ENCODE results near the gene HOXB2.

Gene HOXB2

GRCh38 chr17:48546137-48546923 is 1.4 kb upstream of the HOXB2 start:
- peak overlapping the region; percentile 62 for H3K4me2 ChIP-seq (ENCODE audit: low read length)
- H3K9ac ChIP-seq, result no peak overlapping the region
- TF ChIP-seq, protein P1, sequence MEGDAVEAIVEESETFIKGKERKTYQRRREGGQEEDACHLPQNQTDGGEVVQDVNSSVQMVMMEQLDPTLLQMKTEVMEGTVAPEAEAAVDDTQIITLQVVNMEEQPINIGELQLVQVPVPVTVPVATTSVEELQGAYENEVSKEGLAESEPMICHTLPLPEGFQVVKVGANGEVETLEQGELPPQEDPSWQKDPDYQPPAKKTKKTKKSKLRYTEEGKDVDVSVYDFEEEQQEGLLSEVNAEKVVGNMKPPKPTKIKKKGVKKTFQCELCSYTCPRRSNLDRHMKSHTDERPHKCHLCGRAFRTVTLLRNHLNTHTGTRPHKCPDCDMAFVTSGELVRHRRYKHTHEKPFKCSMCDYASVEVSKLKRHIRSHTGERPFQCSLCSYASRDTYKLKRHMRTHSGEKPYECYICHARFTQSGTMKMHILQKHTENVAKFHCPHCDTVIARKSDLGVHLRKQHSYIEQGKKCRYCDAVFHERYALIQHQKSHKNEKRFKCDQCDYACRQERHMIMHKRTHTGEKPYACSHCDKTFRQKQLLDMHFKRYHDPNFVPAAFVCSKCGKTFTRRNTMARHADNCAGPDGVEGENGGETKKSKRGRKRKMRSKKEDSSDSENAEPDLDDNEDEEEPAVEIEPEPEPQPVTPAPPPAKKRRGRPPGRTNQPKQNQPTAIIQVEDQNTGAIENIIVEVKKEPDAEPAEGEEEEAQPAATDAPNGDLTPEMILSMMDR (IDR thresholded peaks at IDR 0.05), result no peak
- no peaks in the 10 kb centered on the region for H3K27me3 ChIP-seq (ENCODE audit: control insufficient read depth, insufficient read depth, low read length)
- no peaks in the 10 kb centered on the region for H3K4me1 ChIP-seq
- no peaks in the 10 kb centered on the region for H3K9me3 ChIP-seq (ENCODE audit: control insufficient read depth, low read length)
- H2AFZ ChIP-seq, result no peak overlapping the region
- no peaks in the 10 kb centered on the region for H3K79me2 ChIP-seq
- no peak overlapping the region for H3K27ac ChIP-seq
- H3K4me3 ChIP-seq (ENCODE audit: low read depth, low read length), result peak overlapping the region; percentile 39
- no peaks in the 10 kb centered on the region for H3K36me3 ChIP-seq (ENCODE audit: control insufficient read depth, insufficient read depth, low read length)

DNA sequence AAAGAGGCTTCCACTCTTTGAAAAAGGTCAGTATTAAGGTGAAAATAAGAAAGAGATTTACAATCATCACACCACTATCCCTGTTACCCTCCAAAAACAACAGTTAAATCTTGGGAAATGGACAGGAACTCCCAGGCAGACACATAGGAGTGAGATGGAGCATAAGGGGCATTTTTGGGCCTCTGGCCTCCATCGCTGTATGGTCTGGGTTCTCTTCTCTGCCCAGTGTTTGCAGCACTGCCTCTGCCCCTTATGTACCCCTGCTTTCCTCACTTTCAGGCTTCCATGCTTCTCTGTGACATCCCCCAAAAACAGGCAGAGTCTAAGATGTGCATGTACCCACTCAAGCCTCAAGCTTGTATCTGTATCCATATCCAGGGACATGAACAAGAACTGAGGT is 630 bp upstream of the HOXB2 start:
- Histone ChIP-seq H3K9me3 (ENCODE audit: control insufficient read depth, low read length) (no peaks in the 10 kb centered on the region), H3K79me2 (no peaks in the 10 kb centered on the region), H2AFZ (no peak overlapping the region), H3K4me1 (no peaks in the 10 kb centered on the region), H3K27ac (peak overlapping the region; percentile 8), H3K27me3 (ENCODE audit: control insufficient read depth, insufficient read depth, low read length) (no peaks in the 10 kb centered on the region), H3K4me3 (ENCODE audit: low read depth, low read length) (peak overlapping the region; percentile 97), H3K36me3 (ENCODE audit: control insufficient read depth, insufficient read depth, low read length) (no peaks in the 10 kb centered on the region), H3K4me2 (ENCODE audit: low read length) (peak overlapping the region; percentile 65), H3K9ac (no peak overlapping the region)
- TF ChIP-seq, protein P1 (IDR thresholded peaks at IDR 0.05), result no peak

DNA sequence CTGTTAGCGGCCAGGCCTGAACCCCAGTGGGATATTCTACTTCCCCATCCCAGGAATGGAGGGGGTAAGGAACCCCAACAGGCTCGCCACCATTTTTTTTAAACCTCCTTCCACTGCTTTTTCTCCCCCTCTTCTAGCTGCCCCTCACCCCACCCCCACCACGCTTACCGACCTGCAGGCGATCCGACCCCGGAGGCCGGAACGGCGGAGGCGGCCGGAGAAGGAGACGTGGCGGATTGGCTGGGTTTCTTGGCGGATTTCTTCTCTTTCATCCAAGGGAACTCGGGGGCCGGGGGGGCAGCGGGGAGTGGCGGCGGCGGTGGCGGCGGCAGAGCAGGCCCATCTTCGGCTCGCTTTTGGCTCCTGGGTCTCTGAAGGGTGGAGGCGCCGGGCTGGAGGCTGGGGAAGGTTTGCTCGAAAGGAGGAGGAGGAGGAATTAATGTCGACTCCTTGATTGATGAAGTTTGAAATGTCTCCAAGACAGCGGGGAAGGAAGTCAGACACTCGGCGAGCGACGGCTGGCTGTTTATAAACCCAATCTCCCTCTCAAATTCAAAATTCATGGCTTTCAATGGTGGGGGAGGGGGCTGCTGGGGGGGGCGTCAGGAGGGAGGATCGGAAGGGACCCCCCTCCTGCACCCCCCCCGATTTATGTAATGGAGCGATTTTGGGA is 424 bp downstream of the HOXB2 start:
- H3K36me3 ChIP-seq (ENCODE audit: control insufficient read depth, insufficient read depth, low read length), result no peaks in the 10 kb centered on the region
- no peak overlapping the region for H2AFZ ChIP-seq
- no peaks in the 10 kb centered on the region for H3K4me1 ChIP-seq
- TF ChIP-seq, protein P1 (IDR thresholded peaks at IDR 0.05), result no peak
- no peaks in the 10 kb centered on the region for H3K27me3 ChIP-seq (ENCODE audit: control insufficient read depth, insufficient read depth, low read length)
- no peaks in the 10 kb centered on the region for H3K9me3 ChIP-seq (ENCODE audit: control insufficient read depth, low read length)
- H3K27ac ChIP-seq, result peak overlapping the region; percentile 55
- peak overlapping the region; percentile 97 for H3K4me3 ChIP-seq (ENCODE audit: low read depth, low read length)
- H3K9ac ChIP-seq, result no peak overlapping the region
- no peaks in the 10 kb centered on the region for H3K79me2 ChIP-seq
- H3K4me2 ChIP-seq (ENCODE audit: low read length), result peak overlapping the region; percentile 65

GRCh38 chr17:48543854-48544348 is 1.0 kb downstream of the HOXB2 start:
- no peaks in the 10 kb centered on the region for H3K36me3 ChIP-seq (ENCODE audit: control insufficient read depth, insufficient read depth, low read length)
- no peaks in the 10 kb centered on the region for H3K9me3 ChIP-seq (ENCODE audit: control insufficient read depth, low read length)
- no peaks in the 10 kb centered on the region for H3K27me3 ChIP-seq (ENCODE audit: control insufficient read depth, insufficient read depth, low read length)
- TF ChIP-seq, protein P1 (IDR thresholded peaks at IDR 0.05), result no peak
- no peak overlapping the region for H2AFZ ChIP-seq
- H3K79me2 ChIP-seq, result no peaks in the 10 kb centered on the region
- H3K9ac ChIP-seq, result no peak overlapping the region
- no peaks in the 10 kb centered on the region for H3K4me1 ChIP-seq
- H3K4me2 ChIP-seq (ENCODE audit: low read length), result peak overlapping the region; percentile 65
- peak overlapping the region; percentile 55 for H3K27ac ChIP-seq
- peak overlapping the region; percentile 97 for H3K4me3 ChIP-seq (ENCODE audit: low read depth, low read length)

Data from parathyroid adenoma (tissue), 2 donors.